HepG2 (cell line): ENCODE results near the gene KNG1. TPM values are rescaled to one million over a fixed set of nuclear protein-coding genes. Genes with fewer than 3 reads are reported as not detected.

Source experiments
- CC2D1A ChIP-seq: sonication (generic); formaldehyde crosslinking; IDR thresholded peaks from 2 replicates; pipeline ENCODE4 v1.8.1; 2023; ENCODE audit warnings: mild to moderate bottlenecking, missing genetic modification reagents
- HOMEZ ChIP-seq: IDR thresholded peaks from 2 replicates; pipeline ENCODE4 v1.6.1; 2016; ENCODE audit warnings: low read depth
- NFAT5 ChIP-seq: sonication (generic); formaldehyde crosslinking; IDR thresholded peaks from 2 replicates; pipeline ENCODE4 v1.4.0; 2020; ENCODE audit warnings: missing genetic modification reagents
- NFKB2 ChIP-seq: sonication (generic); formaldehyde crosslinking; IDR thresholded peaks from 2 replicates; pipeline ENCODE4 v1.4.0; 2020; ENCODE audit warnings: missing genetic modification reagents, borderline replicate concordance
- NKX3-1 ChIP-seq: sonication (generic); formaldehyde crosslinking; IDR thresholded peaks from 2 replicates; pipeline ENCODE4 v1.5.0; 2020; ENCODE audit warnings: missing genetic modification reagents
- NR2F6 ChIP-seq, 2 experiments: IDR thresholded peaks; 2 replicates each; pipeline ENCODE4 v1.6.1; 2016; ENCODE audit warnings: antibody characterized with exemption in 1 of 2, mild to moderate bottlenecking in 1 of 2
- POGK ChIP-seq: sonication (generic); formaldehyde crosslinking; conservative IDR thresholded peaks from 2 replicates; pipeline ENCODE4 v1.8.0; 2022; ENCODE audit warnings: mild to moderate bottlenecking, moderate library complexity, missing genetic modification reagents
- PRDM15 ChIP-seq: sonication (generic); formaldehyde crosslinking; IDR thresholded peaks from 2 replicates; pipeline ENCODE4 v1.4.0; 2020; ENCODE audit warnings: missing genetic modification reagents
- TBL1XR1 ChIP-seq: fragments of 150-350 bp; IDR thresholded peaks from 2 replicates; pipeline ENCODE4 v1.6.1; 2014; ENCODE audit warnings: borderline replicate concordance, low read length; ENCODE audit not compliant: partially characterized antibody
- TCF7L2 ChIP-seq: IDR thresholded peaks from 2 replicates; pipeline ENCODE4 v1.6.1; 2011; ENCODE audit warnings: mild to moderate bottlenecking, low read depth, low read length, moderate library complexity
- ZBTB14 ChIP-seq: sonication (generic); formaldehyde crosslinking; IDR thresholded peaks from 2 replicates; pipeline ENCODE4 v1.4.0; 2020; ENCODE audit warnings: missing genetic modification reagents
- ZNF18 ChIP-seq: sonication (generic); formaldehyde crosslinking; IDR thresholded peaks from 2 replicates; pipeline ENCODE4 v1.8.0; 2022; ENCODE audit warnings: mild to moderate bottlenecking, missing genetic modification reagents; ENCODE audit not compliant: insufficient replicate concordance
- ZNF225 ChIP-seq: sonication (generic); formaldehyde crosslinking; IDR thresholded peaks from 2 replicates; pipeline ENCODE4 v1.4.0; 2020; ENCODE audit warnings: mild to moderate bottlenecking, missing genetic modification reagents
- ZNF589 ChIP-seq: sonication (generic); formaldehyde crosslinking; conservative IDR thresholded peaks from 2 replicates; pipeline ENCODE4 v1.8.0; 2022; ENCODE audit warnings: mild to moderate bottlenecking, moderate library complexity, missing genetic modification reagents
- polyA plus RNA-seq, 8 experiments: library from polyadenylated mRNA; depleted of rRNA in 3 of 8; stranded (reverse) in 7 of 8; unstranded in 1 of 8; fragments of >200 nt; fragmentation: Illumina TruSeq in 4 of 8; extraction: Trizol in 4 of 8; gene quantifications; 2 replicates each; pipeline versions ENCODE4 v1.2.1 to v1.2.3, GENCODE V29; 2011 to 2016; ENCODE audit warnings: low read depth in 4 of 8, missing spikeins in 1 of 8, mixed read lengths in 1 of 8; ENCODE audit not compliant: insufficient read depth in 1 of 8
- total RNA-seq, 5 experiments: library from RNA; depleted of rRNA; stranded (reverse); fragments of >200 nt; fragmentation: Illumina TruSeq; extraction: Trizol; gene quantifications; 2 replicates each; pipeline ENCODE4 v1.2.3, GENCODE V29; 2016; ENCODE audit warnings: low read depth in 1 of 5

KNG1 gene
- total and polyA plus RNA-seq, 2 of the 13 experiments (the other 11 are each of a cell fraction or from before 2014, with no cell fraction given), result 6.5 to 7.0 TPM

- TF ChIP-seq TCF7L2 (no peak), NKX3-1 (CRISPR knock-in tag) (no peak), POGK (no peak), NFKB2 (CRISPR knock-in tag) (no peak), ZNF18 (peak; percentile 54), PRDM15 (CRISPR knock-in tag) (no peak), TBL1XR1 (no peak), NFAT5 (no peak), CC2D1A (CRISPR knock-in tag) (no peak), ZNF225 (CRISPR knock-in tag) (no peak), ZBTB14 (CRISPR knock-in tag) (no peak), NR2F6 (IDR thresholded peaks at IDR 0.05) (no peak), NR2F6 (CRISPR knock-in tag; IDR thresholded peaks at IDR 0.05) (peak; percentile 48), HOMEZ (peak; percentile 84), ZNF589 (no peak)
These were observed 28.8 kb downstream of the KNG1 start (continued) for GRCh38 chr3:186746008-186746407.
